GM13976 (cell line): ENCODE data around the gene CAMK2D.

ENCODE experiments used
- DNase-seq: peaks from one replicate; pipeline ENCODE4 v3.0.0; 2012; ENCODE audit warnings: low spot score
- in situ Hi-C: fragments of 300-500 bp; cut with MboI; formaldehyde crosslinking; loops from one replicate; pipeline ENCODE4 v1.12.0; 2022; ENCODE audit warnings: low sequenced_read_pairs, mixed read lengths, inconsistent platforms; ENCODE audit not compliant: unreplicated experiment
- TF ChIP-seq, protein P1 (sequence below): IDR thresholded peaks from 2 replicates; pipeline ENCODE4 v1.5.1; 2012; ENCODE audit warnings: borderline replicate concordance, mild to moderate bottlenecking; ENCODE audit not compliant: insufficient read depth; ENCODE audit errors: extremely low read depth, missing control alignments, control extremely low read depth

CAMK2D gene

DNA sequence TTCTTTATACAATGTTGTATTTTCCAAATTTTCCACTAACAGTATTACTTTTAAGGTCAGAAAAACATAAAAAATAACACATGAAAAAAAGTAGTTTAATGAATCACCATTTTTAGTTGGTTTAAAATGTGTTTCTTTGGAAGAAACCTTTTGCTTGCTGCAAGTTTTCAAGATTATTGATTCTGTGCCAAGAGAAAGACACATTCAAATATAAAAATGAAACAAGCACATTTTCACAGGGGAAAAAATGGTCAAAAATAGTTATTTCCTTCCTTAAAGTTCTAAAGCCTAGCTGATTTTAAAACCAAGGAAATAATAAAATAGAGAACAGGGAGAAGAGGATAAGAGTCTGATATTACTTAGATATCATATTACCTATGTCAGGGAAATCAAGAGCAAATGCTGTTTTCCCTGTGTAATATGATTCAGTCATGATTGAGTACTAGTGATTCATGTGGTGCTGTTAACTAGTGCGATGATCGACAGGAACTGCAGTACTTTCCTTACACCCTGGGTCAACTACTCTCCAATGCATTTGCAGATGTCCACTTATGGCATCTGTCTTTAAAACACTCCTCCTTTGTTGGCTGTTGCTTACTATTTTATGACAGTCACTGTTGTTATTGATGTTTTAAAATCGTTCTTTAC, 103.8 kb downstream of the CAMK2D start:
- in situ Hi-C loops, result no loop called here
- DNase-seq, result no peak
- TF ChIP-seq, protein P1, sequence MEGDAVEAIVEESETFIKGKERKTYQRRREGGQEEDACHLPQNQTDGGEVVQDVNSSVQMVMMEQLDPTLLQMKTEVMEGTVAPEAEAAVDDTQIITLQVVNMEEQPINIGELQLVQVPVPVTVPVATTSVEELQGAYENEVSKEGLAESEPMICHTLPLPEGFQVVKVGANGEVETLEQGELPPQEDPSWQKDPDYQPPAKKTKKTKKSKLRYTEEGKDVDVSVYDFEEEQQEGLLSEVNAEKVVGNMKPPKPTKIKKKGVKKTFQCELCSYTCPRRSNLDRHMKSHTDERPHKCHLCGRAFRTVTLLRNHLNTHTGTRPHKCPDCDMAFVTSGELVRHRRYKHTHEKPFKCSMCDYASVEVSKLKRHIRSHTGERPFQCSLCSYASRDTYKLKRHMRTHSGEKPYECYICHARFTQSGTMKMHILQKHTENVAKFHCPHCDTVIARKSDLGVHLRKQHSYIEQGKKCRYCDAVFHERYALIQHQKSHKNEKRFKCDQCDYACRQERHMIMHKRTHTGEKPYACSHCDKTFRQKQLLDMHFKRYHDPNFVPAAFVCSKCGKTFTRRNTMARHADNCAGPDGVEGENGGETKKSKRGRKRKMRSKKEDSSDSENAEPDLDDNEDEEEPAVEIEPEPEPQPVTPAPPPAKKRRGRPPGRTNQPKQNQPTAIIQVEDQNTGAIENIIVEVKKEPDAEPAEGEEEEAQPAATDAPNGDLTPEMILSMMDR, result no peak

DNA sequence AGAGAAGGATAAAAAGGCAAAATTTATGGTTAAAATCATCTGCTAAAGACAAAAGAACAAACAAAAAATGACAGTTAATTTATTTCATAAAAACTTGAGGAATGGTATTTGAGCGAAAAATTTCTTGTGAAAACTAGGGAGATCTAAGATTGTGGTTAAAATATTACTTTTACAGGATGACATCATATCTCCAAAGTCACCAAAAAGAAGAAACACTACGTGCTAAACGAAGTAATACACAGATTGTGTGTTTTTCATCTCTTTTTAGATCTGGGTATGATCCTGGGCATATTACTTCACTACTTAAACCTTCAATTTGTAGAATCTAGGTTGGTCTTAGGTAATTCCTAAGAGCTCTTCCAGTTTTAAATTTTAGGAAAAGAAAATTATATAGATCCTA, 107.7 kb downstream of the CAMK2D start:
- DNase-seq, result no peak
- TF ChIP-seq, protein P1, result no peak
- in situ Hi-C loops, result no loop called here

GRCh38 chr4:113646442-113646822, 115.1 kb downstream of the CAMK2D start:
- in situ Hi-C loops, result no loop called here
- TF ChIP-seq, protein P1, result no peak
- no peak for DNase-seq

- in situ Hi-C loops, result no loop called here
- TF ChIP-seq, protein P1, result no peak
- DNase-seq, result no peak
Measured at GRCh38 chr4:113645771-113646441, 115.6 kb downstream of the CAMK2D start.

- in situ Hi-C loops, result no loop called here
Measured at GRCh38 chr4:113645288-113645687, 116.2 kb downstream of the CAMK2D start.

DNA sequence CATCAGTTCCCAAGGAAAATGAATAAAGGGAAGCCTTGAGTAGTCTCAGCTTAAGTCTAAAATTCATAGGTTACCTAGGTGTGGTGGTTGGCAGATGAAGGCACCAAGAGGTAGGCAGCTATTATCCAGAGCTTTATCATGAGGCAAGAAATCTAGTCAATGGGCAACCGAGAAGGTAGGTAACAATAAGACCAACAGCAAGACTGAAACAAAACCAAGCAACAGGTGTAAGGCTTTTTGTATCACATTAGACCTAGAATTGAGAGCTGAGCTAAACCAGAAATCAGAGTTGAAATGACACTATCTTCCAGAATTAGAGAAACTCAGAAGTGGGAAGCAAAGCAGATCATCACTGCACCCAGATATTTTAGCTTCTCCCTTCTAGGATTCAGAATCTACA, 117.1 kb downstream of the CAMK2D start:
- DNase-seq, result no peak
- in situ Hi-C loops, result no loop called here
- TF ChIP-seq, protein P1, result no peak

More at GRCh38 chr4:113645288-113645687, 116.2 kb downstream of the CAMK2D start:
- TF ChIP-seq, protein P1, result no peak
- DNase-seq, result no peak
